Measurements from ENCODE around the gene UNK.

Gene UNK

DNA sequence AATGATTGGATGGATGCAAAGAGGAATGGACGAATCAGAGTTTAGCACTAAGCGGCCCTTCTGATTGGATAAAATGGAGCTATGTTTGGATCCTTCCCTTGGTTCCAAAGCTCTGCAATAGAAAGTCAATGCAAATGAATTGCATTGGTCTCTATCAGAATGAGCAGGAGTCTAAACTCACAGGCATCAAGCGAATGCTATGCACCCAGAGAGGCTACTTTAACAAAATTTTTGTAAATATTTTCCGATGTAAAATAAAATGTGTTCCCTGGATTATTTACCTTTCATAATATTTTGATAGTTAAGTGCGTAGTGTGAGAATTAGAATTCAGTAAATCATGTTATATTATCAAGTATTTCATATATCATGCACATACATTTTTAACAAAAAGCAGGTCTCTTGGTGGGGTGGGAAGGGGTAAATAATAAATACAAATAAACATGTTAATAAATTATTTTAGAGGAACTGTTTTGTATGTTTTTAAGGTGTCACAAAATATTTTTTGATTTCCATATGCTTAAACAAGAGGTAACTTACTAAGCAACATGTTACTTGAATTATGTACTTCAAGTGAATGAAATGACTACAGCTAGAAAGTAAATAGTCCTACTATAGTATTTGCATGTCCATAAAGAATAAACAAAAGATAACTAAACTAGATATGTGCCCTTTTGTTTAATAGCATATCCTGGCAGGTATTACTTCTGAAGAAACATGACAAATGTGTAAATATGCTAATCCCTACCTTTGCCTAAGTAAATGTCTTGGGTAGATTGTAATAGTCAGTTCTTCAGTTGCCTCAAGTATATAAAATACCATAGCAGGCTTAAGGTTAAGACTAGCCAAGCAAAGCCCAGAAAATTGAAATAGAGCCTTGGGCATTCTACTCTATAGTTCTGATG is 4.4 kb upstream of the UNK start:
- H3K9me3 ChIP-seq (ENCODE audit: control insufficient read depth, low read length): no peaks in the 10 kb centered on the region
- H3K27ac ChIP-seq (ENCODE audit: insufficient read depth, low read depth, low read length, poor library complexity, severe bottlenecking): no peak overlapping the region
- no peaks in the 10 kb centered on the region for H3K27me3 ChIP-seq (ENCODE audit: control insufficient read depth, insufficient read depth, low read length, poor library complexity, severe bottlenecking)
- WGBS, 2 experiments: 0 to 3% methylated on average over 3 of the region's 5 CpGs
- H3K4me3 ChIP-seq (ENCODE audit: insufficient read depth, low read depth, low read length): no peak overlapping the region
- H3K4me1 ChIP-seq (ENCODE audit: control insufficient read depth, insufficient read depth, low read length): peaks cover 5% of the 10 kb centered on the region
- peaks cover 14% of the 10 kb centered on the region for H3K36me3 ChIP-seq (ENCODE audit: control insufficient read depth, insufficient read depth, low read length)

- H3K27me3 ChIP-seq (ENCODE audit: control insufficient read depth, insufficient read depth, low read length, poor library complexity, severe bottlenecking): no peaks in the 10 kb centered on the region
- 43 to 71% methylated on average over 4 of the region's 6 CpGs for WGBS, 2 experiments
- H3K4me3 ChIP-seq (ENCODE audit: insufficient read depth, low read depth, low read length): no peak overlapping the region
- no peak overlapping the region for H3K27ac ChIP-seq (ENCODE audit: insufficient read depth, low read depth, low read length, poor library complexity, severe bottlenecking)
- H3K4me1 ChIP-seq (ENCODE audit: control insufficient read depth, insufficient read depth, low read length): peaks cover 10% of the 10 kb centered on the region
- no peaks in the 10 kb centered on the region for H3K9me3 ChIP-seq (ENCODE audit: control insufficient read depth, low read length)
- H3K36me3 ChIP-seq (ENCODE audit: control insufficient read depth, insufficient read depth, low read length): peaks cover 11% of the 10 kb centered on the region
Measured at GRCh38 chr17:75783069-75783783, 1.4 kb upstream of the UNK start.

GRCh38 chr17:75783803-75784472 is 668 bp upstream of the UNK start:
- peak overlapping the region; percentile 76 for H3K4me3 ChIP-seq (ENCODE audit: insufficient read depth, low read depth, low read length)
- no peaks in the 10 kb centered on the region for H3K27me3 ChIP-seq (ENCODE audit: control insufficient read depth, insufficient read depth, low read length, poor library complexity, severe bottlenecking)
- peaks cover 10% of the 10 kb centered on the region for H3K4me1 ChIP-seq (ENCODE audit: control insufficient read depth, insufficient read depth, low read length)
- 89% methylated on average over 20 of the region's 20 CpGs for WGBS, 2 experiments
- no peaks in the 10 kb centered on the region for H3K9me3 ChIP-seq (ENCODE audit: control insufficient read depth, low read length)
- H3K27ac ChIP-seq (ENCODE audit: insufficient read depth, low read depth, low read length, poor library complexity, severe bottlenecking): peak overlapping the region; percentile 100
- H3K36me3 ChIP-seq (ENCODE audit: control insufficient read depth, insufficient read depth, low read length): peaks cover 4% of the 10 kb centered on the region

DNA sequence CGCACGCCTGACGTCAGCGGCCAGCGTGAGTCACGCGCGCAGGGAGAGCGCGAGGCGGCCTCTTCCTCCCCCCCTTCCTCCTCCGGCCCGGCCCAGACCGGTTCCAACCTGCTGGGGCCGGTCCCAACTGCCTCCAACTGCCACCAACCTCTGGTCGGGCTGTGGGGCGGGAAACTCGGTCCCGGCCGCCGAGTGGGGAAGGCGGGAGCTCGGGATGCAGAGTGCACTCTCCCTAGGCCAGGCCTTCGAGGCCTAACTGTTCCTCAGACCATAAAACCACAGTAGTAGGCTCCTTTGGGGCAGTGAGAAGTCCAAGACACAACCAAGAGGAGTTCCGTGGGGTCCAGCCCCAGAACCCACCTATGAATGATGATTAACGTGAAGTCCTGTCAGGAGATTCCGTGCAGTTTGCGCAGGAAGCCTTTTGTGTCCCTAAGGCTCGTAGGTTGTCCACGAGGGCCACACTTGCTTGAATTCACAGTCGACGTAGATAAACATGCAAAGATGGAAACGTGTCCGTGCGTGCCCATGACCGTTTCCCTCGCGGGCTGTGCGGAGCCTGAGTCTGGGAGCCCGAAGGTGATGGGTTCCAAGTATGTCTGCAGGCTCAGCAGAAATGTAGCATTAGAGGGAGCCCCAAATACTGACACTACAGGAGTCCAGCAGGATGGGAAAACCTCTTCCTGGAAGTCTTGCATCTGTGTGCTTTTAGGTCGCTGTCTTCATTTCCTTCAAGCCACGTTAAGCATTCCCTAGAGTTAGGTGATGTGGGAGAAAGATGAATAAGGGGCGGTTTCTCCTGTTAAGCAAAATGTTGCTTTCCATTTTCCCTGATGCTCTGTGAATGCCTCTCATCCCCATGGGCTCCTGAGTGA is 647 bp downstream of the UNK start:
- H3K27ac ChIP-seq (ENCODE audit: insufficient read depth, low read depth, low read length, poor library complexity, severe bottlenecking): peak overlapping the region; percentile 100
- H3K4me3 ChIP-seq (ENCODE audit: insufficient read depth, low read depth, low read length): peak overlapping the region; percentile 76
- H3K9me3 ChIP-seq (ENCODE audit: control insufficient read depth, low read length): no peaks in the 10 kb centered on the region
- H3K36me3 ChIP-seq (ENCODE audit: control insufficient read depth, insufficient read depth, low read length): peaks cover 4% of the 10 kb centered on the region
- WGBS, 2 experiments: 10 to 11% methylated on average over 42 to 43 of the region's 43 CpGs
- H3K27me3 ChIP-seq (ENCODE audit: control insufficient read depth, insufficient read depth, low read length, poor library complexity, severe bottlenecking): no peaks in the 10 kb centered on the region
- H3K4me1 ChIP-seq (ENCODE audit: control insufficient read depth, insufficient read depth, low read length): peaks cover 10% of the 10 kb centered on the region

DNA sequence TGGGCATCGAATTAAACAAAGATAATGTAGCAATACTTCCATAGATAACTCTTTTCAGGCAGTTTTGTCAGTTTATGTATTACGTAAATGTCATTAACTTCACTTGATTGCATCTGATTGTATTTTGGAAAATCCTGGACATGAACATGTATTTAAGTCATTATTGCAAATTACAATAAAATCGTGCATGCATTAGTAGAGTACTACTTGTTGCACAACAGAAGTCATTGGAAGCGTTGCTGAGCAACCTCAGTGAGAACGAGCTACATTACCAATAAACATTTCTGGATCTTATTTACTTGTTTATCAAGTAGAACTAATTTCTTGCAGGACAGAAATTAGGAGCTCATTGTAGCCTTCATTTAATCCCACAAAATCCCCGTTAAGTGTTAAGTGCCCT is 6.6 kb downstream of the UNK start:
- WGBS, 2 experiments: 94 to 98% methylated on average over 5 of the region's 6 CpGs
- Histone ChIP-seq H3K27ac (ENCODE audit: insufficient read depth, low read depth, low read length, poor library complexity, severe bottlenecking) (no peak overlapping the region), H3K36me3 (ENCODE audit: control insufficient read depth, insufficient read depth, low read length) (peaks cover 18% of the 10 kb centered on the region), H3K4me1 (ENCODE audit: control insufficient read depth, insufficient read depth, low read length) (peaks cover 2% of the 10 kb centered on the region), H3K4me3 (ENCODE audit: insufficient read depth, low read depth, low read length) (no peak overlapping the region), H3K27me3 (ENCODE audit: control insufficient read depth, insufficient read depth, low read length, poor library complexity, severe bottlenecking) (no peaks in the 10 kb centered on the region), H3K9me3 (ENCODE audit: control insufficient read depth, low read length) (no peaks in the 10 kb centered on the region)

- no peak overlapping the region for H3K27ac ChIP-seq (ENCODE audit: insufficient read depth, low read depth, low read length, poor library complexity, severe bottlenecking)
- peaks cover 25% of the 10 kb centered on the region for H3K36me3 ChIP-seq (ENCODE audit: control insufficient read depth, insufficient read depth, low read length)
- no peaks in the 10 kb centered on the region for H3K27me3 ChIP-seq (ENCODE audit: control insufficient read depth, insufficient read depth, low read length, poor library complexity, severe bottlenecking)
- 85 to 93% methylated on average over 1 of the region's 1 CpG for WGBS, 2 experiments
- H3K4me3 ChIP-seq (ENCODE audit: insufficient read depth, low read depth, low read length): no peak overlapping the region
- no peaks in the 10 kb centered on the region for H3K4me1 ChIP-seq (ENCODE audit: control insufficient read depth, insufficient read depth, low read length)
- no peaks in the 10 kb centered on the region for H3K9me3 ChIP-seq (ENCODE audit: control insufficient read depth, low read length)
Measured at GRCh38 chr17:75793460-75793859, 8.9 kb downstream of the UNK start.

- Histone ChIP-seq H3K9me3 (ENCODE audit: control insufficient read depth, low read length) (no peaks in the 10 kb centered on the region), H3K27ac (ENCODE audit: insufficient read depth, low read depth, low read length, poor library complexity, severe bottlenecking) (no peak overlapping the region), H3K4me1 (ENCODE audit: control insufficient read depth, insufficient read depth, low read length) (no peaks in the 10 kb centered on the region), H3K4me3 (ENCODE audit: insufficient read depth, low read depth, low read length) (no peak overlapping the region), H3K27me3 (ENCODE audit: control insufficient read depth, insufficient read depth, low read length, poor library complexity, severe bottlenecking) (no peaks in the 10 kb centered on the region), H3K36me3 (ENCODE audit: control insufficient read depth, insufficient read depth, low read length) (peaks cover 28% of the 10 kb centered on the region)
- 94 to 96% methylated on average over 6 to 8 of the region's 8 CpGs for WGBS, 2 experiments
Measured at GRCh38 chr17:75795820-75796607, 11.4 kb downstream of the UNK start.

- Histone ChIP-seq H3K4me3 (ENCODE audit: insufficient read depth, low read depth, low read length) (no peak overlapping the region), H3K27ac (ENCODE audit: insufficient read depth, low read depth, low read length, poor library complexity, severe bottlenecking) (no peak overlapping the region), H3K27me3 (ENCODE audit: control insufficient read depth, insufficient read depth, low read length, poor library complexity, severe bottlenecking) (no peaks in the 10 kb centered on the region), H3K36me3 (ENCODE audit: control insufficient read depth, insufficient read depth, low read length) (peaks cover 23% of the 10 kb centered on the region), H3K9me3 (ENCODE audit: control insufficient read depth, low read length) (no peaks in the 10 kb centered on the region), H3K4me1 (ENCODE audit: control insufficient read depth, insufficient read depth, low read length) (no peaks in the 10 kb centered on the region)
- WGBS, 2 experiments: 92 to 96% methylated on average over 4 of the region's 4 CpGs
Measured at GRCh38 chr17:75799402-75799801, 14.8 kb downstream of the UNK start.

- Histone ChIP-seq H3K27me3 (ENCODE audit: control insufficient read depth, insufficient read depth, low read length, poor library complexity, severe bottlenecking) (no peaks in the 10 kb centered on the region), H3K36me3 (ENCODE audit: control insufficient read depth, insufficient read depth, low read length) (peaks cover 6% of the 10 kb centered on the region), H3K4me1 (ENCODE audit: control insufficient read depth, insufficient read depth, low read length) (no peaks in the 10 kb centered on the region), H3K4me3 (ENCODE audit: insufficient read depth, low read depth, low read length) (no peak overlapping the region), H3K27ac (ENCODE audit: insufficient read depth, low read depth, low read length, poor library complexity, severe bottlenecking) (no peak overlapping the region), H3K9me3 (ENCODE audit: control insufficient read depth, low read length) (no peaks in the 10 kb centered on the region)
- 92 to 94% methylated on average over 1 of the region's 1 CpG for WGBS, 2 experiments
Measured at GRCh38 chr17:75803883-75804282, 19.3 kb downstream of the UNK start.

Data from ectodermal cell (in vitro differentiated cells).